ENCODE data around the gene VSTM2L.

- TF ChIP-seq CTCF (IDR thresholded peaks at IDR 0.05) = no peak
- TF ChIP-seq POLR2A (IDR thresholded peaks at IDR 0.05) = no peak
These were observed at the start of gene VSTM2L for GRCh38 chr20:37902504-37903313.

Data from vagina (tissue), 2 donors.